NT2/D1 (cell line): ENCODE data around the gene CEP19.

Experiments used
- DNase-seq: peaks from one replicate; pipeline ENCODE4 v3.0.0-alpha.2; 2011; ENCODE audit warnings: low read depth, low spot score
- H3K27me3 ChIP-seq: 2 replicates; pipeline ENCODE4 v1.6.0; 2011; ENCODE audit warnings: mild to moderate bottlenecking; ENCODE audit not compliant: insufficient read length, insufficient read depth
- H3K36me3 ChIP-seq: 2 replicates; pipeline ENCODE4 v1.6.1; 2011; ENCODE audit warnings: mild to moderate bottlenecking, low read length, mixed read lengths; ENCODE audit not compliant: insufficient read depth, insufficient read length
- H3K4me1 ChIP-seq: 2 replicates; pipeline ENCODE4 v1.5.1; 2011; ENCODE audit not compliant: insufficient read depth, insufficient read length
- H3K4me3 ChIP-seq: 2 replicates; pipeline ENCODE4 v1.5.1; 2011; ENCODE audit warnings: low read depth; ENCODE audit not compliant: insufficient read length
- H3K9ac ChIP-seq: 2 replicates; pipeline ENCODE4 v1.6.0; 2011; ENCODE audit warnings: low read depth; ENCODE audit not compliant: insufficient read length
- H3K9me3 ChIP-seq: 2 replicates; pipeline ENCODE4 v1.5.1; 2011; ENCODE audit warnings: mild to moderate bottlenecking, low read length; ENCODE audit not compliant: insufficient read depth
- SUZ12 ChIP-seq: IDR thresholded peaks from 2 replicates; pipeline ENCODE4 v1.6.1; 2011; ENCODE audit not compliant: insufficient read length, insufficient read depth; ENCODE audit errors: extremely low read depth
- YY1 ChIP-seq: IDR thresholded peaks from 2 replicates; pipeline ENCODE4 v1.6.1; 2011; ENCODE audit not compliant: insufficient read length, insufficient read depth
- ZNF274 ChIP-seq: IDR thresholded peaks from 2 replicates; pipeline ENCODE4 v1.6.1; 2011; ENCODE audit warnings: mild to moderate bottlenecking, low read depth, low read length

Gene CEP19

DNA sequence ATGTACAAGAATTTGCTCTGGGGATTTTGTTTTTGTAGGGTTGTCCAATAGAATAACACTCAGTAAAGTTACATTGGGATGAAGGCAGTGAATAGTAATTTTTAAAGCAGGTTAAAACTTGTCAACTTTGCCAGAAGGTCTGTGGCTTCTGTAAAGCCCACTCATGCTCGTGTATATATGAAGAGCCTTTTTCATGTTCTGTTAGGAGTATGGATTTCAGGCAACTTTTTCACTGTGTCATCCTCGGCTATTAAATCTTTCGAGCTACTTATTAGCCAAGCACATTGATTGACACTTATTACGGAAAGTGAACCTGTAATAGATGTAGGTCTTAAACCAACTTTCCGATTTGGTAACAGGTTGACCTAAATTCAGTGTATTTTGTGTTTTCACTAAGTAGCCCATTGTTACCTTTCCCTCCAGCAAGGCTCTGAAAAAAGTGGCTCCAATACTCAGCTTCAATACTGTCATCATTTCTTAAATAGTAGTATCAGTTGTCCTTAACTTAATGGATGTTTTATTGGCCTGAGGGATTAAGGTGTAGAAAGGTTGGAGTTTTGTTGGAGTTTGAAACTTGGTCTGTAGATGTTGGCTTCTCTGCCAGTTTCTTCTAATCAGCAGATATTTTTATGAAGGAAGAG lies 29.3 kb upstream of the CEP19 start:
- peak overlapping the region; percentile 95 for H3K4me3 ChIP-seq
- TF ChIP-seq ZNF274: no peak
- TF ChIP-seq YY1: no peak
- no peak for TF ChIP-seq SUZ12
- H3K9ac ChIP-seq: peak overlapping the region; percentile 98
- H3K9me3 ChIP-seq: no peaks in the 10 kb centered on the region
- DNase-seq: no peak
- H3K27me3 ChIP-seq: no peaks in the 10 kb centered on the region
- peaks cover 9% of the 10 kb centered on the region for H3K36me3 ChIP-seq
- H3K4me1 ChIP-seq: no peaks in the 10 kb centered on the region

DNA sequence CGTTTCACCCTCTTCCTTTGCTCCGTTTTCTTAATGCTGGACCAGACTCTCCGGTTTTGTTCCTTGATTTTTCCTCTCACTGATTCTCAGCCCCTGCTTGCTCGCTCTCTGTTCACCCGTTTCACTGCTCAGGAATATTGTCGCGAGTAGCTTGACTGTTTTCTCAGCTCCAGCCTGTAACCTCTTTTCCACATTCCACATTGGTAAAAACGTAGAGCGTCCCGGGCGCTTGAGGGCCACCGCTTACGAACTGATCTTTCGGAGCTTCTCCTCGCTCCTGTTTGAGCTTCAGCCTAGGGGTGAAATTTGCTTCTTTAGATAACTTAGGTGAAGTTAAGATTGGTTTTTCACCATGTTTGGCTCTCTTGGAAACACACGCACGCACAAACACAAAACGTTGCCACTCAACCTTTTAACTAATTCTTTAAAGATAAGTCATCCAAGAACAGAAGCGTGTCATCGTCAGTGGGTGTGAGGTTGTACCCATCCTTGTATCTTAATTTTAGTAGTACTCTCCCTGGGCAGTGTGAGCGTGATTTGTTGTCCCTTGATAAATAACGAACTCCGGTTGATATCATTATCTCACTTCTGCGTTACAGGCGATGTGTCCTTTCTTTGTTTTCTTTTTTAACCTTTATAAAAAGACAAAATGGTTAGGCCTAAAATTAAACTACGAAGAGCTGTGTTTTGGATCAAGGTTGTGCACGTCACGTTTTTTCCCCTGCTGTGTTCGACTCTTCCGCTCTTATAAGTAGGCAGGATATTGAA lies 28.6 kb upstream of the CEP19 start:
- peak; percentile 27 for DNase-seq
- no peaks in the 10 kb centered on the region for H3K9me3 ChIP-seq
- TF ChIP-seq ZNF274: no peak
- TF ChIP-seq SUZ12: no peak
- no peak for TF ChIP-seq YY1
- H3K4me3 ChIP-seq: peak overlapping the region; percentile 95
- no peaks in the 10 kb centered on the region for H3K27me3 ChIP-seq
- H3K36me3 ChIP-seq: peaks cover 3% of the 10 kb centered on the region
- H3K4me1 ChIP-seq: no peaks in the 10 kb centered on the region
- H3K9ac ChIP-seq: peak overlapping the region; percentile 98

GRCh38 chr3:196739671-196740480 lies 27.8 kb upstream of the CEP19 start, which contains the start of gene PAK2:
TSS of gene PAK2 (plus strand) at chr3:196739857. CDS start at chr3:196782647, 42,790 bp downstream.
- Histone ChIP-seq H3K36me3 (no peaks in the 10 kb centered on the region), H3K9ac (peak within 1 kb of the TSS; percentile 98), H3K27me3 (no peaks in the 10 kb centered on the region), H3K9me3 (no peaks in the 10 kb centered on the region), H3K4me3 (peak within 1 kb of the TSS; percentile 95), H3K4me1 (no peaks in the 10 kb centered on the region)
- peak; percentile 78 for DNase-seq
- TF ChIP-seq ZNF274: no peak
- TF ChIP-seq YY1: peak; percentile 47

GRCh38 chr3:196737655-196738054 lies 25.6 kb upstream of the CEP19 start:
- H3K27me3 ChIP-seq: no peaks in the 10 kb centered on the region
- H3K4me3 ChIP-seq: no peak overlapping the region
- H3K4me1 ChIP-seq: no peaks in the 10 kb centered on the region
- TF ChIP-seq SUZ12: no peak
- TF ChIP-seq ZNF274: no peak
- TF ChIP-seq YY1: no peak
- H3K9me3 ChIP-seq: no peaks in the 10 kb centered on the region
- H3K9ac ChIP-seq: no peak overlapping the region
- no peak for DNase-seq
- H3K36me3 ChIP-seq: peaks cover 6% of the 10 kb centered on the region

DNA sequence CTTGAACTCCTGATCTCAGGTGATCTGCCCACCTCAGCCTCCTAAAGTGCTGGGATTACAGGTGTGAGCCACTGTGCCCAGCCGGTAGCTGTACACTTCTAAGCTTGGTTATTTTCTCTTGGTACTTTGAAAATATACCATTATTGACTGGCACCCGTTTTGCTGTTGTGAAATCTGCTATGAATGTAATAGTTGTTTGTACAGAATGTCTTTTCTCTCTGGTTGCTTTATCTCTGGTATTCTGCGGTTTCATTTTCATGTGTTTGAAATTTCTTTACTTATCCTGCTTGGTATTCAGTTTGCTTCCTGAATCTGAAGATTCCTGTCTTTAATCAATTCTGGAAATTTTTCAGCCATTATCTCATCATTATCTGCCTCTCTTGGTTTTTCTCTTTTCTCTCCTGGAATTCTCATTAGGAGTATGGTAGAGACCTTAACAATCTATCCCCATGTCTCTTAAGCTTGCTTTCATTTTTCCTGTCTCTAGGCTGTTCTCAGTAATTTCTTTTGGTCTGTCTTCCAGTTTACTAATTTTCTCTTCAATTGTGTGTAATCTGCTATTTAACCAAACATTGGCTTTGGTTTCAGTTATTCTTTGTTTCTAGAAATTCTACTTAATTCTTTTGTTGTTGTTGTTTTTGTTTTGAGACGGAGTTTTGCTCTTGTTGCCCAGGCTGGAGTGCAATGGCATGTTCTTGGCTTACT lies 24.8 kb upstream of the CEP19 start:
- DNase-seq: no peak
- no peak overlapping the region for H3K9ac ChIP-seq
- no peaks in the 10 kb centered on the region for H3K4me1 ChIP-seq
- no peaks in the 10 kb centered on the region for H3K27me3 ChIP-seq
- TF ChIP-seq SUZ12 (no peak), ZNF274 (no peak), YY1 (no peak)
- H3K4me3 ChIP-seq: no peak overlapping the region
- peaks cover 8% of the 10 kb centered on the region for H3K36me3 ChIP-seq
- no peaks in the 10 kb centered on the region for H3K9me3 ChIP-seq

DNA sequence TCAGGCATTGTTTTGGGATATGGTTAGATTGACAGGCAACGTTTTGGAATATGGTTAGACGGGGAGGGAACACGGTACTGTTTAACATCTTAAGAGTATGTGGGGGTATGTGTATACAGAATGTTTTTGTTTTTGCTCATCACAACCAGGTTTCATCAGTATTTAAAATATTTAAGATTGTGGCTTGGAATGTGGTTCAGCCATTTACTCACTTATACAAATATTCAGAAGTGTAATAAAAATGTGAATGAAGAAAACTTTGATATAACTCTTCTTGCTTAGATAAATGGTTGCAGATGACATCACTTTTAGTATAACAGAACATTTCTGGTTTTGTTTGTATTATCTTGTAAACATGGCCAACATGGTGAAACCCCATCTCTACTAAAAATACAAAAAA lies 23.7 kb upstream of the CEP19 start:
- no peak for TF ChIP-seq SUZ12
- H3K9ac ChIP-seq: no peak overlapping the region
- H3K4me3 ChIP-seq: no peak overlapping the region
- H3K36me3 ChIP-seq: peaks cover 8% of the 10 kb centered on the region
- no peak for DNase-seq
- no peaks in the 10 kb centered on the region for H3K4me1 ChIP-seq
- no peaks in the 10 kb centered on the region for H3K9me3 ChIP-seq
- H3K27me3 ChIP-seq: no peaks in the 10 kb centered on the region
